HepG2 (cell line): ENCODE results near the gene COL8A1. TPM values are rescaled to one million over a fixed set of nuclear protein-coding genes. Genes with fewer than 3 reads are reported as not detected.

ENCODE experiments used
- CBX1 ChIP-seq: IDR thresholded peaks from one replicate; pipeline ENCODE4 v1.6.1; 2016; ENCODE audit warnings: antibody characterized with exemption, low read depth
- HNRNPL ChIP-seq: fragments of 200-400 bp; formaldehyde crosslinking; IDR thresholded peaks from 2 replicates; pipeline ENCODE4 v1.6.1; 2017; ENCODE audit warnings: mild to moderate bottlenecking, low read depth, low read length
- KDM3A ChIP-seq: IDR thresholded peaks from 2 replicates; pipeline ENCODE4 v1.6.1; 2018; ENCODE audit warnings: low read depth, missing compliant biosample characterization
- NAIF1 ChIP-seq: sonication (generic); formaldehyde crosslinking; IDR thresholded peaks from 2 replicates; pipeline ENCODE4 v1.5.0; 2020; ENCODE audit warnings: mild to moderate bottlenecking, missing genetic modification reagents, borderline replicate concordance
- ZBTB33 ChIP-seq: sonication (generic); formaldehyde crosslinking; IDR thresholded peaks from 2 replicates; pipeline ENCODE4 v1.4.0; 2020; ENCODE audit warnings: missing genetic modification reagents
- ZFP41 ChIP-seq: sonication (generic); formaldehyde crosslinking; IDR thresholded peaks from 2 replicates; pipeline ENCODE4 v1.4.0; 2020; ENCODE audit warnings: mild to moderate bottlenecking, missing genetic modification reagents, borderline replicate concordance
- ZFP62 ChIP-seq: sonication (generic); formaldehyde crosslinking; IDR thresholded peaks from 2 replicates; pipeline ENCODE4 v1.4.0; 2020; ENCODE audit warnings: missing genetic modification reagents
- ZMYM4 ChIP-seq: sonication (generic); formaldehyde crosslinking; IDR thresholded peaks from 2 replicates; pipeline ENCODE4 v1.8.1; 2023; ENCODE audit warnings: mild to moderate bottlenecking, missing genetic modification reagents
- ZNF142 ChIP-seq: sonication (generic); formaldehyde crosslinking; IDR thresholded peaks from 2 replicates; pipeline ENCODE4 v1.4.0; 2020; ENCODE audit warnings: missing genetic modification reagents
- ZNF326 ChIP-seq: sonication (generic); formaldehyde crosslinking; IDR thresholded peaks from 2 replicates; pipeline ENCODE4 v1.4.0; 2020; ENCODE audit warnings: missing genetic modification reagents, borderline replicate concordance
- ZNF782 ChIP-seq: sonication (generic); formaldehyde crosslinking; IDR thresholded peaks from 2 replicates; pipeline ENCODE4 v1.4.0; 2020; ENCODE audit warnings: missing genetic modification reagents, mild to moderate bottlenecking, borderline replicate concordance
- ZNF788 ChIP-seq: sonication (generic); formaldehyde crosslinking; IDR thresholded peaks from 2 replicates; pipeline ENCODE4 v1.5.0; 2020; ENCODE audit warnings: mild to moderate bottlenecking, missing genetic modification reagents, borderline replicate concordance
- ZNF879 ChIP-seq: sonication (generic); formaldehyde crosslinking; IDR thresholded peaks from 2 replicates; pipeline ENCODE4 v1.8.1; 2023; ENCODE audit warnings: missing genetic modification reagents
- ZSCAN21 ChIP-seq: sonication (generic); formaldehyde crosslinking; IDR thresholded peaks from 2 replicates; pipeline ENCODE4 v1.8.0; 2022; ENCODE audit warnings: mild to moderate bottlenecking, missing genetic modification reagents, moderate library complexity, borderline replicate concordance
- polyA plus RNA-seq, 8 experiments: library from polyadenylated mRNA; depleted of rRNA in 3 of 8; stranded (reverse) in 7 of 8; unstranded in 1 of 8; fragments of >200 nt; fragmentation: Illumina TruSeq in 4 of 8; extraction: Trizol in 4 of 8; gene quantifications; 2 replicates each; pipeline versions ENCODE4 v1.2.1 to v1.2.3, GENCODE V29; 2011 to 2016; ENCODE audit warnings: low read depth in 4 of 8, missing spikeins in 1 of 8, mixed read lengths in 1 of 8; ENCODE audit not compliant: insufficient read depth in 1 of 8
- total RNA-seq, 5 experiments: library from RNA; depleted of rRNA; stranded (reverse); fragments of >200 nt; fragmentation: Illumina TruSeq; extraction: Trizol; gene quantifications; 2 replicates each; pipeline ENCODE4 v1.2.3, GENCODE V29; 2016; ENCODE audit warnings: low read depth in 1 of 5
- TF ChIP-seq, protein P1 (sequence below): sonication (generic); formaldehyde crosslinking; IDR thresholded peaks from 2 replicates; pipeline ENCODE4 v1.4.0; 2020; ENCODE audit warnings: mild to moderate bottlenecking, missing genetic modification reagents
- TF ChIP-seq, protein P2 (sequence below): sonication (generic); formaldehyde crosslinking; IDR thresholded peaks from 2 replicates; pipeline ENCODE4 v1.4.0; 2020; ENCODE audit warnings: missing genetic modification reagents

COL8A1 gene
- total and polyA plus RNA-seq, 2 of the 13 experiments (the other 11 are each of a cell fraction or from before 2014, with no cell fraction given), result not detected

DNA sequence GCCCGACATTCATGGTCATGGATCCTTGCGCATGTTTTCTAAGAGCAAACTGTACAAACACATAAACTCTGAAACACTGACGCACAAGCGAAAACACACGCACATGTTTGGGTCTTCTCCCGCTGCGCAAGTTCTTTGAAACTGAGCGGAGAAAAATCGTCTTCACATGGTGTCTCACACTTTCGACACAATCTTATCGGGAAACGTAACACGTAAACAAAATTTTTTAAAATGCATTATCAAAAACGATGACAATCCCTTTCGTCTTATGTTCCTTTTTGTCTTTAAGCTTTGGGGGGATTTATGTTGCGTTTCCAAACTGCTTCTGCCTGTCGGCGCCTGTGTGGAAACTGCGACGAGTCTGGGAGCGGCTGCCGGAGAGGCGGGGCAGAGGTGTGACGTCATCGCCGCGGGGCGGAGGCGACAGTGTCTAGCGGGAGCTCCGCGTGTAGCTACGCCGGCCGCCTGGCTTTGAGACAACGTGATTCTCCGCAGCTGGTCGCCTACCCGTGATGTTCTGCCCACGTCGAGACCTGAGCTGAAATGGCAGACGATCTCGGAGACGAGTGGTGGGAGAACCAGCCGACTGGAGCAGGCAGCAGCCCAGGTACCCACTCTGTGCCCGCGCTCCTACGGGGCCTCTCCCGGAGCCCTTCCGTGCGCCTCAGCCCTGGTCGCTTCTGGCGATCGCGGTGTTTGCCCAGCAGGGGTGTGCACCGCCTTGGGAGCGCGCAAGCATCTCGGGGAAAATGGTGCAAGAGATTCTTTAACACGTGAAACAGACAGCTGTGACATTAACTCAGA lies 179.2 kb downstream of the COL8A1 start, which contains the start of gene CMSS1 (continued):
- TF ChIP-seq, protein P1, sequence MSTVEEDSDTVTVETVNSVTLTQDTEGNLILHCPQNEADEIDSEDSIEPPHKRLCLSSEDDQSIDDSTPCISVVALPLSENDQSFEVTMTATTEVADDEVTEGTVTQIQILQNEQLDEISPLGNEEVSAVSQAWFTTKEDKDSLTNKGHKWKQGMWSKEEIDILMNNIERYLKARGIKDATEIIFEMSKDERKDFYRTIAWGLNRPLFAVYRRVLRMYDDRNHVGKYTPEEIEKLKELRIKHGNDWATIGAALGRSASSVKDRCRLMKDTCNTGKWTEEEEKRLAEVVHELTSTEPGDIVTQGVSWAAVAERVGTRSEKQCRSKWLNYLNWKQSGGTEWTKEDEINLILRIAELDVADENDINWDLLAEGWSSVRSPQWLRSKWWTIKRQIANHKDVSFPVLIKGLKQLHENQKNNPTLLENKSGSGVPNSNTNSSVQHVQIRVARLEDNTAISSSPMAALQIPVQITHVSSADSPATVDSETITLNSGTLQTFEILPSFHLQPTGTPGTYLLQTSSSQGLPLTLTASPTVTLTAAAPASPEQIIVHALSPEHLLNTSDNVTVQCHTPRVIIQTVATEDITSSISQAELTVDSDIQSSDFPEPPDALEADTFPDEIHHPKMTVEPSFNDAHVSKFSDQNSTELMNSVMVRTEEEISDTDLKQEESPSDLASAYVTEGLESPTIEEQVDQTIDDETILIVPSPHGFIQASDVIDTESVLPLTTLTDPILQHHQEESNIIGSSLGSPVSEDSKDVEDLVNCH (CRISPR knock-in tag), result no peak
- TF ChIP-seq ZFP62 (CRISPR knock-in tag) (no peak), ZBTB33 (CRISPR knock-in tag) (0 out of 2 replicates have a peak, but pooled peaks have one; percentile 6), KDM3A (CRISPR knock-in tag) (no peak), ZNF788 (CRISPR knock-in tag) (peak; percentile 65; the same call in 1 of the 2 replicates), CBX1 (peak; percentile 74), ZNF782 (CRISPR knock-in tag) (peak; percentile 65; the same call in 1 of the 2 replicates), NAIF1 (CRISPR knock-in tag) (peak; percentile 76), ZNF326 (CRISPR knock-in tag) (no peak), HNRNPL (0 out of 2 replicates have a peak, but pooled peaks have one; percentile 74), ZNF142 (CRISPR knock-in tag) (0 out of 2 replicates have a peak, but pooled peaks have one; percentile 39), ZNF879 (CRISPR knock-in tag) (no peak; the same call in 1 of the 2 replicates), ZFP41 (CRISPR knock-in tag) (0 out of 2 replicates have a peak, but pooled peaks have one; percentile 60), ZMYM4 (CRISPR knock-in tag) (peak; percentile 87), ZSCAN21 (no peak)
- TF ChIP-seq, protein P2, sequence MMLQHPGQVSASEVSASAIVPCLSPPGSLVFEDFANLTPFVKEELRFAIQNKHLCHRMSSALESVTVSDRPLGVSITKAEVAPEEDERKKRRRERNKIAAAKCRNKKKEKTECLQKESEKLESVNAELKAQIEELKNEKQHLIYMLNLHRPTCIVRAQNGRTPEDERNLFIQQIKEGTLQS (CRISPR knock-in tag), result peak; percentile 82
